ACHN (cell line): ENCODE measurements around the gene OR4M1.
A peak's percentile ranks its signal among the peaks of the same experiment; 100 is the strongest.
"Not testable (repeated sequence)": the region's sequence is repeated elsewhere in the genome, so short reads cannot be mapped to it uniquely, and the experiment has no call there.

Experiments
- DNase-seq: peaks from one replicate; pipeline ENCODE4 v3.0.0-alpha.2; 2015
- in situ Hi-C: cut with HindIII; loops from 2 replicates; pipeline ENCODE4 v1.10.0; 2017; ENCODE audit warnings: low sequenced_read_pairs, low pct_ligation_motif_present, low pct_unique_long_range_greater_than_20kb

Gene OR4M1

DNA sequence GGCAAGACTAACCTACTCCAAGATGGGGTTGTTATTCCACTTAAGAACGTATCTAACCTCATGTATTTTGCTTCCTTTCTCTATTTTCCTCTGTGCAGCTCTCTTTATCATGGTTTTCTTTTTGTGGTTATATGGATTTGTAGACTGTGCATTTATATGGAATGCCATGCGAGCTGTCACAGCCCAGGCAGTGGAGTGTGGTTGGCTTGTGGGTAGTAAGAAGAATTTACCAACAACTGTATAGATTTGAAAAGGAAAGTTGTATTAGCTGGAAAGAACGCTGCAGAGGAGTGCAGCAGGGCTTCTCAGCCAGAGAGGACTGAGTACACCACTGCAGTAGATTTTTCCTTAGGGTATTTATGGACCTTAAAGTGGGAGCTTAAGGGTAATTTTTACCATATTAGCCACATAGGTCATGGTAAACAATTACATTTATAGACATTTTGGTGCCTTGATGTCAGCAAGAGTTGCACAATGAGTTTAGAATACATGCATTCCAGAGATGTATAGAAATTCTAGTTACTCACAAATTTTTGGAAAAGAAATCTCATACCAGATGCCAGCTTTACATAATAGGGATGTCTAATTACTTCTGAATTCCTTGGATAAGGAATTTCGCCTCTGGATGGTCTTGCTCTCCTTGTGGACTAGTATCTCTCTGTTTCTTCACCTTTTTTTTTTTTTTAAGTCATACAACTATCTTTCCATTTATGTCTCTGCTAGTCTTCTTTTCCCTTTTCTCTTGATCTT lies 40.0 kb downstream of the OR4M1 start:
- in situ Hi-C loops, DNase-seq: not testable (repeated sequence)

DNA sequence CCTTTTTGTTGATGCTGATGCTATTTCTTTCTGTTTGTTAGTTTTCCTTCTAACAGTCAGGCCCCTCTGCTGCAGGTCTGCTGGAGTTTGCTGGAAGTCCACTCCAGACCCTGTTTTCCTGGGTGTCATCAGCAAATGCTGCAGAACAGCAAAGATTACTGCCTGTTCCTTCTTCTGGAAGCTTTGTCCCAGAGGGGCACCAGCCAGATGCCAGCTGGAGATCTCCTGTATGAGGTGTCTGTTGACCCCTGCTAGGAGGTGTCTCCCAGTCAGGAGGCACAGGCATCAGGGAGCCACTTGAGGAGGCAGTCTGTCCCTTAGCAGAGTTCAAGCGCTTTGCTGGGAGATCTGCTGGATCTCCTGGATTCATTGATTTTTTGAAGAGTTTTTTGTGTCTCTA lies 46.6 kb downstream of the OR4M1 start:
- in situ Hi-C loops, DNase-seq: not testable (repeated sequence)

DNA sequence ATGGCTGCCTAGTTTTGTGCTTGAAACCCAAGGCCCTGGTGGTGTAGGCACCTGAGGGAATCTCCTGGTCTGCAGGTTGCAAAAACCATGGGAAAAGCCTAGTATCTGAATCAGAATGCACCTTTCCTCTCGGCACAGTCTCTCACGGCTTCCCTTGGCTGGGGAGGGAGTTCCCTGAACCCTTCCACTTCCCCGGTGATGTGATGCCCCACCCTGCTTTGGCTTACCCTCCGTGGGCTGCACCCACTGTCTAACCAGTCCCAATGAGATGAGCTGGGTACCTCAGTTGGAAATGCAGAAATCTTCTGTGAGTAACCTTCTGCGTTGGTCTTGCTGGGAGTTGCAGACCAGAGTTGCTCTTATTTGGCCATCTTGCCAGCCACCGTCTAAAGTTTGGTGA lies 47.7 kb downstream of the OR4M1 start:
- DNase-seq, in situ Hi-C loops: not testable (repeated sequence)

DNA sequence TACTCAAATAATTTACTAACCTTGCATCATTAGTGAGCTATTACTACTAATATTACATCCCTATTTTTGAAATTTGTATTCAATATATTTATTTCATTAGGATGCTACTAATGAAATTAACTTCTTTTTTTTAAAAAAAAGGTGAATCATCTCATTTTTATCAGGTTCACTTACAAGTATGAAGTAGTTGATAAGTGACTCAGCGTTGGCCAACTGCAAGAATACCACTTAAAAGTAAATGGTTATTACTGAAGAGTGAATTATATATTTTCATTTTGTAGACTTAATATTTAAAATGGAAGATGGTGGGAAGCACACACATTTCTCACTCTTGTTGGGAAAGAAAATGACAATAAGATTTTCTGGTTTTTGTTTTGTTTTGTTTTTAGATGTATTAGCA lies 49.9 kb downstream of the OR4M1 start:
- in situ Hi-C loops = no loop called here
- no peak for DNase-seq

DNA sequence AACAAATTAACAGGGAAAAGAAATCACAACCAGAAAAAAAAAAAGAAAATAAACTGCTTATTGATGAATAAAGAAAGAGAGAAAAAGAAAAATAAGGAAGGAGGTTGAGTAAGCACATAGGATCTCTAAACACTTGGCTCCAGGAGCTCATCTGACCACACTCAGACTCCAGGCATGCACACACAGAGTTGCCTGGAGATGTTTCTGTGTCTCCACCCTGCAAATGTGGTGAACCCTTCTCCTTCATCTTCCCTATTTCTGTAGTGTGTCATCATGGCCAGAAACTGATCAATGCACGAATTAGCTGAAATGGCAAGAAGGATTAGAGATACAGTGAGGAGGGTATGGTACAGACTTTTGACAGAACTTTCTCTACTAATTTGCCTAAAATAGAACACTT lies 50.5 kb downstream of the OR4M1 start:
- in situ Hi-C loops = no loop called here
- peak; percentile 34 for DNase-seq

DNA sequence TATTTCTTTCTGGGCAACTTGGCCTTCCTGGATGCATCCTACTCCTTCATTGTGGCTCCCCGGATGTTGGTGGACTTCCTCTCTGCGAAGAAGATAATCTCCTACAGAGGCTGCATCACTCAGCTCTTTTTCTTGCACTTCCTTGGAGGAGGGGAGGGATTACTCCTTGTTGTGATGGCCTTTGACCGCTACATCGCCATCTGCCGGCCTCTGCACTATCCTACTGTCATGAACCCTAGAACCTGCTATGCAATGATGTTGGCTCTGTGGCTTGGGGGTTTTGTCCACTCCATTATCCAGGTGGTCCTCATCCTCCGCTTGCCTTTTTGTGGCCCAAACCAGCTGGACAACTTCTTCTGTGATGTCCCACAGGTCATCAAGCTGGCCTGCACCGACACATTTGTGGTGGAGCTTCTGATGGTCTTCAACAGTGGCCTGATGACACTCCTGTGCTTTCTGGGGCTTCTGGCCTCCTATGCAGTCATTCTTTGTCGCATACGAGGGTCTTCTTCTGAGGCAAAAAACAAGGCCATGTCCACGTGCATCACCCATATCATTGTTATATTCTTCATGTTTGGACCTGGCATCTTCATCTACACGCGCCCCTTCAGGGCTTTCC lies 54.4 kb downstream of the OR4M1 start:
- in situ Hi-C loops = not testable (repeated sequence)
- DNase-seq = peak; percentile 6

DNA sequence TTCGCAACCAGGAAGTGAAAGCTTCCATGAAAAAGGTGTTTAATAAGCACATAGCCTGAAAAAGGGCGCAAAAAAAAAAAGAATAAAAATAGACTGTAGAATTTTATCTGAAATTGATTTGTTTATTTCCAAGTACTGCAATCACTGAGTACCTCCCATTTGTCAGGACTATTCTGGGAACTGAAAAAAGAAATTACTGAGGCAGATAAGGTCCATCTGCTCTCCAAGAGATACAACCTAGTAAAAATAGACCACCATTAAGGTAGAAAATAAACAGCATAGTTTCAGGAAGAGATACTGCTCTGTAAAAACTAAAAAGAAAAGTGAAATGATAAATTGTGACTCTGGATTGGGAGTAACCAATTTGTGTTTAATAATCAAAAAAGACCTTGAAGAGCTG lies 55.0 kb downstream of the OR4M1 start:
- in situ Hi-C loops = no loop called here

More for the DNA sequence above, 55.0 kb downstream of the OR4M1 start:
- no peak for DNase-seq
